Neutrophil (primary cell): Measurements from ENCODE around the gene ERVFRD-1.

Experiments
- H3K27ac ChIP-seq: fragments of 200-600 bp; sonication (generic); 2 replicates; pipeline ENCODE4 v1.5.1; 2016; ENCODE audit warnings: mild to moderate bottlenecking, moderate library complexity
- H3K27me3 ChIP-seq: fragments of 200-600 bp; sonication (generic); 2 replicates; pipeline ENCODE4 v1.6.0; 2016; ENCODE audit warnings: mild to moderate bottlenecking
- H3K36me3 ChIP-seq: fragments of 200-600 bp; sonication (generic); 2 replicates; pipeline ENCODE4 v1.5.1; 2017
- H3K4me1 ChIP-seq, 2 experiments: fragments of 200-600 bp in 1 of 2; sonication (generic) in 1 of 2; 1 replicate in 1 of 2; 2 replicates in 1 of 2; pipeline versions ENCODE4 v1.5.1 to v1.6.1; 2013 to 2016; ENCODE audit warnings: low read depth in 1 of 2, low read length in 1 of 2, mild to moderate bottlenecking in 1 of 2, moderate library complexity in 1 of 2; ENCODE audit not compliant: control insufficient read depth in 1 of 2, insufficient read depth in 1 of 2
- H3K4me3 ChIP-seq, 2 experiments: fragments of 200-600 bp in 1 of 2; sonication (generic) in 1 of 2; 1 replicate in 1 of 2; 2 replicates in 1 of 2; pipeline ENCODE4 v1.5.1; 2013 to 2016; ENCODE audit warnings: low read depth in 1 of 2, low read length in 1 of 2, mild to moderate bottlenecking in 1 of 2, moderate library complexity in 1 of 2
- H3K9me3 ChIP-seq: fragments of 200-600 bp; sonication (generic); 2 replicates; pipeline ENCODE4 v1.5.1; 2016
- TF ChIP-seq, protein P1 (sequence below): fragments of 200-600 bp; sonication (generic); IDR thresholded peaks from 2 replicates; pipeline ENCODE4 v1.5.1; 2016; ENCODE audit warnings: antibody characterized with exemption

ERVFRD-1 gene

DNA sequence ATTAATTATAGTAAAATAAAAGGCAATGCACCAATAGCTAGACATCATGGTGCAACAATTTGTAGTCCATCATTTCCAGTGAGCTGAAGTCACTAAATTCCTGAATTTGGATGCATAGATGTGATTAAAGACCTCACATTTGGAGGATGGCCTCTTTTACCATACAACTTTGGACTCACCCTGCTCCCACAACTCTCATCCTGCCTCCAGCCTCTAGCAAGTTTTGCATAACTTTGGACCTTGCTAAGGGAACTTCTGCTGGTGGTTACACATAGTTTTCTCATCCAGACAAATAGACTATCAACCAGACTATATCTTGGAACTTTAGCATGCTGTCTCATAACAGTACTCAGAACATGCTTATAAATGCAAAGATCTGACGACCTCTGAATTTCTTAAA lies 54.7 kb downstream of the ERVFRD-1 start:
- no peaks in the 10 kb centered on the region for H3K4me1 ChIP-seq
- TF ChIP-seq, protein P1, sequence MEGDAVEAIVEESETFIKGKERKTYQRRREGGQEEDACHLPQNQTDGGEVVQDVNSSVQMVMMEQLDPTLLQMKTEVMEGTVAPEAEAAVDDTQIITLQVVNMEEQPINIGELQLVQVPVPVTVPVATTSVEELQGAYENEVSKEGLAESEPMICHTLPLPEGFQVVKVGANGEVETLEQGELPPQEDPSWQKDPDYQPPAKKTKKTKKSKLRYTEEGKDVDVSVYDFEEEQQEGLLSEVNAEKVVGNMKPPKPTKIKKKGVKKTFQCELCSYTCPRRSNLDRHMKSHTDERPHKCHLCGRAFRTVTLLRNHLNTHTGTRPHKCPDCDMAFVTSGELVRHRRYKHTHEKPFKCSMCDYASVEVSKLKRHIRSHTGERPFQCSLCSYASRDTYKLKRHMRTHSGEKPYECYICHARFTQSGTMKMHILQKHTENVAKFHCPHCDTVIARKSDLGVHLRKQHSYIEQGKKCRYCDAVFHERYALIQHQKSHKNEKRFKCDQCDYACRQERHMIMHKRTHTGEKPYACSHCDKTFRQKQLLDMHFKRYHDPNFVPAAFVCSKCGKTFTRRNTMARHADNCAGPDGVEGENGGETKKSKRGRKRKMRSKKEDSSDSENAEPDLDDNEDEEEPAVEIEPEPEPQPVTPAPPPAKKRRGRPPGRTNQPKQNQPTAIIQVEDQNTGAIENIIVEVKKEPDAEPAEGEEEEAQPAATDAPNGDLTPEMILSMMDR: no peak
- H3K9me3 ChIP-seq: no peaks in the 10 kb centered on the region
- peaks cover 30% of the 10 kb centered on the region for H3K27me3 ChIP-seq
- H3K36me3 ChIP-seq: no peaks in the 10 kb centered on the region
- H3K27ac ChIP-seq: no peak overlapping the region
- H3K4me3 ChIP-seq: no peak overlapping the region

DNA sequence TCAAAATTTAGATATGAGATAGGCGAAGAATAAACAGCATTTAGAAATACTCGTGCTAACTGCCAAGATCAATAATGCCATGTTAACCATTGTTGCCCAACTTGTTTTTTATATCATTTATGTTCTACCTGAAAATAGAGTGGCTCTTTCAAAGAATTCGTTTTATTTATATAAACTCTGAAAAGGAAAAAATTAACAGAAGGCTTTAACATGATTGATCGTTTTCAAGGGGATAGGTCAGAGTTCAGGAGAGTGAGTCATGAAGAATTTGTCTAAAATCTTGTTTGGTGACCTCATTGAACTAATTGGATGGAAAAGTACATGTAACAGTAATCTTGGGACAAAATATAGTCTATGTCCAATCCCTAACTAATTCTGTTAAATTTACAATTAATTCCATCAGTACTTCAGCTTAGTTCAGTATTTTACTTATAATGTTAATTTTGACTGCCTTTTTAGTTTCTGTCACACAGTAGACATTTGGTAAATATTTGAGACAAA lies 56.3 kb downstream of the ERVFRD-1 start:
- Histone ChIP-seq H3K4me3 (no peak overlapping the region), H3K9me3 (no peaks in the 10 kb centered on the region), H3K27ac (no peak overlapping the region), H3K4me1 (no peaks in the 10 kb centered on the region), H3K36me3 (no peaks in the 10 kb centered on the region), H3K27me3 (peaks cover 37% of the 10 kb centered on the region)
- TF ChIP-seq, protein P1: no peak

DNA sequence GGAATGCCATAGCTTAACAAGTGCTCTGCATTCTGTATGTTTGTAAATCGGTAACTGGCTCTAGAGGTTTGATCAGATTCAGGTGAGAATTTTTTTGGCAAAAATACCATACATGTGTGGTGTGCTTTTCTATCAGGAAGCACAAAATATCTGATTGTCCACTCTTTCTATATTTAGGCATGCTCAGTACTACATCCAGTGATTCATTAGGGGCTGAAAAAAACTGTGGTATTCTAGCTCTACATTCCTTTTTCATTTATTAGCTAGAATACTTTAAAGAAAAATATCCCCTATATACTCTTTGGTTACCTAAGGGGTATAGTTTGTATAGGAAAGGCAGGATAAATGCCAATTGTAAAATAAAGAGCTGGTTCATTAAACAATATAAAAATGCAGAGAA lies 56.8 kb downstream of the ERVFRD-1 start:
- Histone ChIP-seq H3K27me3 (peaks cover 42% of the 10 kb centered on the region), H3K9me3 (no peaks in the 10 kb centered on the region), H3K36me3 (no peaks in the 10 kb centered on the region), H3K4me3 (no peak overlapping the region), H3K4me1 (no peaks in the 10 kb centered on the region), H3K27ac (no peak overlapping the region)
- TF ChIP-seq, protein P1: no peak

DNA sequence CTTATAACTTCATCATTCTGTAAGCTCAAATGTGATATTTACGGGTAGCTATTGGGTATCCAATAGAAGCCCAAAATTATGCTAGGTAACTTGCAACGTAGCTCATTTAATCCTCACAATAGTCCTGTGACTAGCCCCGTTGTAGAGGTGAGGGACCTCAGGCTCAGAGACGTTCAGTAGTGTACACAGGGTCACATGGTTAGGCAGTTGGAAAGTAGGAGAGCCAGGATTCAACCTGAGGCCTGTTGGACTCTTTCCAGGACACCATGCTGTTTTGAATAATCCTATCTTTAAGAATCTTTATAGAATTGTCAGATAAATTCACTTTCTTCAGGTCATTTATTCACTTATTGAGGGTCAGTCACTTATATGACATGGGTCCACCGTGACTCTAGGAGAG lies 58.2 kb downstream of the ERVFRD-1 start:
- H3K27ac ChIP-seq: no peak overlapping the region
- H3K27me3 ChIP-seq: peaks cover 56% of the 10 kb centered on the region
- no peaks in the 10 kb centered on the region for H3K9me3 ChIP-seq
- H3K4me3 ChIP-seq: no peak overlapping the region
- H3K4me1 ChIP-seq: no peaks in the 10 kb centered on the region
- TF ChIP-seq, protein P1: no peak
- no peaks in the 10 kb centered on the region for H3K36me3 ChIP-seq
